ENCODE measurements around the gene DHX40. TPM values are rescaled to one million over a fixed set of nuclear protein-coding genes. Genes with fewer than 3 reads are reported as not detected.

DHX40 gene
- total RNA-seq, 1 experiment from 2014 or later = 16.2 TPM

DNA sequence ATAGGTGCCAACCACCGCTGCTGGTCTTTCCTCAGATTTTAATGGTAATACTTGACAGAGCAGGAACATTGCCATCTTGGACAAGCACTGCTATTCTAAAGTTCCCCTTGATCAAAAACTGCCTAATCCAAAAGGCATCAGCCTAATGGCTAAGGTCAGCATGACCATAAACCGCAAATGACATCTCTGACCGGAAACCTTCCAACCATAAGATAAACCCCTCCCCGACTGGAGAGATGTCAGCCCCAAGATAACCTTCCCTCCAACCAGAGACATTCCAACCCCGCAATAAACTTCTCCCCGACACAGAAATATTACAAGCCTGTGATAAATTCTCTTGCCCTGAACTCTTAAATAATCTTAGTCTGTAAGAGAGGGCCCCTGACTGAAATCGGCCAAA, 7.4 kb upstream of the DHX40 start:
- ChIA-PET POLR2A (no interaction called here), CTCF (interaction anchor here (0.6 kb wide), 1 partner anchor 99 kb away, joined by 3 read pairs; no protein-coding TSS in a partner anchor)
- no peak overlapping the region for H3K4me3 ChIP-seq (ENCODE audit: low read depth in 2 of 2, low read length in 2 of 2)
- BruUV-seq (replicated peaks) = no TSS peak
- no peaks in the 10 kb centered on the region for H3K36me3 ChIP-seq (ENCODE audit: control insufficient read depth, insufficient read depth, low read length)
- ATAC-seq (no peak), DNase-seq (ENCODE audit: low read depth, low spot score) (no peak)
- H3K27ac ChIP-seq (ENCODE audit: low read length) = no peak overlapping the region
- intact Hi-C loops (cut with micrococcal nuclease; ENCODE audit: unreplicated experiment) (no loop called here), in situ Hi-C loops (cut with HindIII; ENCODE audit: low pct_unique_long_range_greater_than_20kb, low sequenced_read_pairs) (no loop called here)
- H3K27me3 ChIP-seq (ENCODE audit: control insufficient read depth, insufficient read depth, low read length) = no peaks in the 10 kb centered on the region
- no peaks in the 10 kb centered on the region for H3K4me1 ChIP-seq (ENCODE audit: control insufficient read depth, insufficient read depth, low read length)
- H3K9me3 ChIP-seq (ENCODE audit: control insufficient read depth, insufficient read depth, low read depth, low read length) = no peaks in the 10 kb centered on the region
- TF ChIP-seq, protein P1, sequence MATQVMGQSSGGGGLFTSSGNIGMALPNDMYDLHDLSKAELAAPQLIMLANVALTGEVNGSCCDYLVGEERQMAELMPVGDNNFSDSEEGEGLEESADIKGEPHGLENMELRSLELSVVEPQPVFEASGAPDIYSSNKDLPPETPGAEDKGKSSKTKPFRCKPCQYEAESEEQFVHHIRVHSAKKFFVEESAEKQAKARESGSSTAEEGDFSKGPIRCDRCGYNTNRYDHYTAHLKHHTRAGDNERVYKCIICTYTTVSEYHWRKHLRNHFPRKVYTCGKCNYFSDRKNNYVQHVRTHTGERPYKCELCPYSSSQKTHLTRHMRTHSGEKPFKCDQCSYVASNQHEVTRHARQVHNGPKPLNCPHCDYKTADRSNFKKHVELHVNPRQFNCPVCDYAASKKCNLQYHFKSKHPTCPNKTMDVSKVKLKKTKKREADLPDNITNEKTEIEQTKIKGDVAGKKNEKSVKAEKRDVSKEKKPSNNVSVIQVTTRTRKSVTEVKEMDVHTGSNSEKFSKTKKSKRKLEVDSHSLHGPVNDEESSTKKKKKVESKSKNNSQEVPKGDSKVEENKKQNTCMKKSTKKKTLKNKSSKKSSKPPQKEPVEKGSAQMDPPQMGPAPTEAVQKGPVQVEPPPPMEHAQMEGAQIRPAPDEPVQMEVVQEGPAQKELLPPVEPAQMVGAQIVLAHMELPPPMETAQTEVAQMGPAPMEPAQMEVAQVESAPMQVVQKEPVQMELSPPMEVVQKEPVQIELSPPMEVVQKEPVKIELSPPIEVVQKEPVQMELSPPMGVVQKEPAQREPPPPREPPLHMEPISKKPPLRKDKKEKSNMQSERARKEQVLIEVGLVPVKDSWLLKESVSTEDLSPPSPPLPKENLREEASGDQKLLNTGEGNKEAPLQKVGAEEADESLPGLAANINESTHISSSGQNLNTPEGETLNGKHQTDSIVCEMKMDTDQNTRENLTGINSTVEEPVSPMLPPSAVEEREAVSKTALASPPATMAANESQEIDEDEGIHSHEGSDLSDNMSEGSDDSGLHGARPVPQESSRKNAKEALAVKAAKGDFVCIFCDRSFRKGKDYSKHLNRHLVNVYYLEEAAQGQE (IDR thresholded peaks at IDR 0.05; ENCODE audit: insufficient read depth in 1 of 2, low read depth in 2 of 2, low read length in 1 of 2) = no peak
- no peak for TF ChIP-seq POLR2AphosphoS5 (IDR thresholded peaks at IDR 0.05; ENCODE audit: low read depth, low read length)

- Histone ChIP-seq H3K4me3 (ENCODE audit: low read depth in 2 of 2, low read length in 2 of 2) (no peak overlapping the region), H3K4me1 (ENCODE audit: control insufficient read depth, insufficient read depth, low read length) (no peaks in the 10 kb centered on the region), H3K36me3 (ENCODE audit: control insufficient read depth, insufficient read depth, low read length) (no peaks in the 10 kb centered on the region), H3K27ac (ENCODE audit: low read length) (no peak overlapping the region), H3K27me3 (ENCODE audit: control insufficient read depth, insufficient read depth, low read length) (no peaks in the 10 kb centered on the region), H3K9me3 (ENCODE audit: control insufficient read depth, insufficient read depth, low read depth, low read length) (no peaks in the 10 kb centered on the region)
- ChIA-PET CTCF (no interaction called here), POLR2A (interaction anchor here (0.5 kb wide), 1 partner anchor 69 kb away, joined by 10 read pairs; no protein-coding TSS in a partner anchor)
- no peak for TF ChIP-seq SIN3A (IDR thresholded peaks at IDR 0.05; ENCODE audit: borderline replicate concordance, insufficient read depth, low read depth, low read length)
- TF ChIP-seq, protein P1 (IDR thresholded peaks at IDR 0.05; ENCODE audit: insufficient read depth in 1 of 2, low read depth in 2 of 2, low read length in 1 of 2) = no peak
- TF ChIP-seq, protein P2, sequence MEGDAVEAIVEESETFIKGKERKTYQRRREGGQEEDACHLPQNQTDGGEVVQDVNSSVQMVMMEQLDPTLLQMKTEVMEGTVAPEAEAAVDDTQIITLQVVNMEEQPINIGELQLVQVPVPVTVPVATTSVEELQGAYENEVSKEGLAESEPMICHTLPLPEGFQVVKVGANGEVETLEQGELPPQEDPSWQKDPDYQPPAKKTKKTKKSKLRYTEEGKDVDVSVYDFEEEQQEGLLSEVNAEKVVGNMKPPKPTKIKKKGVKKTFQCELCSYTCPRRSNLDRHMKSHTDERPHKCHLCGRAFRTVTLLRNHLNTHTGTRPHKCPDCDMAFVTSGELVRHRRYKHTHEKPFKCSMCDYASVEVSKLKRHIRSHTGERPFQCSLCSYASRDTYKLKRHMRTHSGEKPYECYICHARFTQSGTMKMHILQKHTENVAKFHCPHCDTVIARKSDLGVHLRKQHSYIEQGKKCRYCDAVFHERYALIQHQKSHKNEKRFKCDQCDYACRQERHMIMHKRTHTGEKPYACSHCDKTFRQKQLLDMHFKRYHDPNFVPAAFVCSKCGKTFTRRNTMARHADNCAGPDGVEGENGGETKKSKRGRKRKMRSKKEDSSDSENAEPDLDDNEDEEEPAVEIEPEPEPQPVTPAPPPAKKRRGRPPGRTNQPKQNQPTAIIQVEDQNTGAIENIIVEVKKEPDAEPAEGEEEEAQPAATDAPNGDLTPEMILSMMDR (IDR thresholded peaks at IDR 0.05) = peak; percentile 24; the same call in 1 of the 2 replicates
- DNase-seq (ENCODE audit: low read depth, low spot score) = no peak
- no peak for ATAC-seq
- in situ Hi-C loops (cut with HindIII; ENCODE audit: low pct_unique_long_range_greater_than_20kb, low sequenced_read_pairs) (no loop called here), intact Hi-C loops (cut with micrococcal nuclease; ENCODE audit: unreplicated experiment) (no loop called here)
- no TSS peak for BruUV-seq (replicated peaks)
Observed at GRCh38 chr17:59558953-59559352, 6.5 kb upstream of the DHX40 start.
